HG02840 (cell line): ENCODE measurements around the gene PCBD1.

Experiments
- ATAC-seq: cut with Tn5 transposase; IDR thresholded peaks from one replicate; pipeline ENCODE4 v1.9.1; 2021; ENCODE audit warnings: mild to moderate bottlenecking, moderate library complexity, moderate number of reproducible peaks; ENCODE audit not compliant: unreplicated experiment, low FRiP score

Gene PCBD1

DNA sequence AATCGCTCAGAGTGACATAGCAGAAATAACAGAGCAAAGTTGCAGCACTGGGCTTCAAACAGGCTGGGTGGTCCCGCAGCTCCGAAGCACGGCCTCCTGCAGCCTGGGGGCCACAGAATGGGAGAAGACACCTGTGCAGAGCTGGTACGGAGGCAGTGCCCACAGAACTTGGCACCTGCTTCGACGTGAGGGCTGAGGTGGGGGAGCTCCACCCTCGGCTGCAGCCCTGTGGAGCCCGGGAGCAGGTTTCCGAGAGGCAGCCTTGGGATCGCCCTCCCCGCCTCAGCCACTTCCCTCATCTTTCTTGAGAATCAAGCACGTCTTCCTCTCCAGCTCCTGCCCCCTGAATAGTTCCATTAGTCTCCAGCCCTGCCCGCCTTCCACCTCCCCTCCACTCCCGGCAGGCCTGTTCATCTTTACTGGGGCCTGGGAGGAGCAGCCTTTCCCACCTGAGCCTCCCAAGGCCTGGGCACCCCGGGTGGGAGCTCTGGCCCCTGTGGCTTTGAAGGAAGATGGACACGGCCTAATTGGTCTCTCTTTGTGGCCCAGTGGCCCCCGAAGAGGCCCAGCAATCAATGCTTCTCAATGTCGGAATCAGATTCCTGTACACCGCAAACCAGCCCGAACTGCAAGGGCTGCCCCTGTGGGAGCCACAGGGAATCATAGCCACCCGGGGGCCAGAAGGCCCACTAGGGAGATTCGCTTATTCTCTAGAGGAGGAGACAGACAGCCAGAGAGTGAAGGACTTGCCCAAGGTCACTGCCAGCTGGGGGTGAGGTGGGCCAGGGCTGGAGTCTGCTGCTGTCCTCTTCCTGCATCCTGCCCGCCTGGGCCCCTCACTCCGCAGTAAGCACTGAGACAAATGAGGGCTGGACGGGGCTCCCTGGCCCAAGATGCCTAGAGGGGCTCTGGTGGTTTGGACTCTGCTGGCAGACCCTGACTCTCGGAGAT, 17.0 kb upstream of the PCBD1 start:
- no peak for ATAC-seq

GRCh38 chr10:70903262-70903921, 15.0 kb upstream of the PCBD1 start:
- ATAC-seq = no peak

DNA sequence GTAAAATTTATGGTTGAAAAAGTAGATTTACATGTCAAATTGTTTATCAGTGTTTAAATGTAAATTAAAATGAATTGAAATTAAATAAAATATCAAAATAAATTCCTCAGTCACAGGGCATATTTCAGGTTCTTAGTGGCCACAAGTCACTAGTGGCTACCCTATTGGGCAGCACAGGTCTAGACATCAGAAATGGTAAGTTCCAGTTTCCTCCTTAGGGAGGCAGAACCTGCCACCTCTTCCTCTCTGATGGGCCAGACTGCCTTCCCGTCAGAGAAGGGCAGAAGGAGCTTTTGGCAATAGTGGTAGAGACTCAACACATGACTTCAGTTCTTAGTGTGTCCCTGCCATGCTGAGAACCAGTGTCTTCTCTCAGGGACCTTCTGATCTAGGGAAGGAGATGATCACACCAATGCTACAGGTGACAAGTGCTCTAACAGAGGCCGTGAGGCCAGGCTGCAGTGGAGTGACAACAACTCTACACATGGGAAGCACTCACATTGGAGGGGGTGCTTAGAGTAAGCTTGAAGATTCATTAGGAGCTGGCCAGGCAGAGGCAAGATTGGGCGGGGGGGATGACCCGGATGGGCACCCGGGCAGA, 14.4 kb upstream of the PCBD1 start:
- no peak for ATAC-seq

DNA sequence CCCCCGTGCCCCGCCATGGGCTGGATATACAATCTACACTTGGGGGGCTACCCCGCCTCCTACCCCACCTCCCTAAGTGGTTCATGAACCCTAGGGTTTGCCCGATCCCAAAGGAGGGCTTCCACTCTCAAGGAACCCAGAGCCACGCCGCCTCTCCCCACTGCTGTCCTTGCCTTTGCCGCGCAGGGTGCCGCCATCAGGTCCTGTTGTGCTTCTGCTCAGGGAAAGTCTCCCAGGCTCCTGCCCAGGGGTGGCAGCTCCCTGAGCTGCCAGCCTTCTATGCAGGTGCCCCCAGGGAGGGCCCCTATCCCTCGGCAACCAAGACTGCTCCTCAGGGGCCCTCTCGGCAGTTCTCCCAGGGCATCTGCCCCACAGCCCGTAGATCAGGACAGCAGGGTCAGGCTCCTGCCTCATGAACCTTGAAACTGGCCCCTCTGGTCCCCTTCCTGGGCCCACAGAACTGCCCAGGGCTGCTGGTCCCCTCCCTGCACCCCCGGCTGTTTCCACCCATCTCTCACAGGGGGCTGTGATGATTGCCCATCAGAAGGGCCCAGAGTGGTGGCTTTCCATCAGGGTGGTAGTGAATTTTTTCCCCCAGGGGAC, 13.0 kb upstream of the PCBD1 start:
- ATAC-seq = no peak

GRCh38 chr10:70899096-70899495, 10.7 kb upstream of the PCBD1 start:
- no peak for ATAC-seq

DNA sequence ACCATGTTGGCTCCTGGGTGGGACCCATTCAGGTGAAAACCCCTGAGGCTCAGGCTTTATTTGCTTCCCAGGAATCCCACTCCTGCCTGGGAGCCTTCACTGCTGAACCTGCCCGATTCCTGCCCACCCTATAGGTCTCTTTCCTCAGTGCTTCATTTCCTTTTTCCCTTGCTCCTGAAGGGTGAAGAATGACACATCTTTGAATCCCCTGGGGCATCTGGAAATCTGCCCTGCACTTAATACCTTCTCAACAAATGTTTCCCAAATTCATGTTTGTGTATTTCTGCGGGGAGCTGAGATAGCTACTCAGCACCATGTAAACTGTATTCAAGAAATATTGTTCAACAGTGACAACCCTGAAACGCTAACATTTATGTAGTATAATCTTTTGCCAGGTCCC, 10.3 kb upstream of the PCBD1 start:
- no peak for ATAC-seq

- ATAC-seq = no peak
Measured at GRCh38 chr10:70896551-70896950, 8.2 kb upstream of the PCBD1 start.

- no peak for ATAC-seq
Measured at GRCh38 chr10:70894416-70894815, 6.1 kb upstream of the PCBD1 start.

DNA sequence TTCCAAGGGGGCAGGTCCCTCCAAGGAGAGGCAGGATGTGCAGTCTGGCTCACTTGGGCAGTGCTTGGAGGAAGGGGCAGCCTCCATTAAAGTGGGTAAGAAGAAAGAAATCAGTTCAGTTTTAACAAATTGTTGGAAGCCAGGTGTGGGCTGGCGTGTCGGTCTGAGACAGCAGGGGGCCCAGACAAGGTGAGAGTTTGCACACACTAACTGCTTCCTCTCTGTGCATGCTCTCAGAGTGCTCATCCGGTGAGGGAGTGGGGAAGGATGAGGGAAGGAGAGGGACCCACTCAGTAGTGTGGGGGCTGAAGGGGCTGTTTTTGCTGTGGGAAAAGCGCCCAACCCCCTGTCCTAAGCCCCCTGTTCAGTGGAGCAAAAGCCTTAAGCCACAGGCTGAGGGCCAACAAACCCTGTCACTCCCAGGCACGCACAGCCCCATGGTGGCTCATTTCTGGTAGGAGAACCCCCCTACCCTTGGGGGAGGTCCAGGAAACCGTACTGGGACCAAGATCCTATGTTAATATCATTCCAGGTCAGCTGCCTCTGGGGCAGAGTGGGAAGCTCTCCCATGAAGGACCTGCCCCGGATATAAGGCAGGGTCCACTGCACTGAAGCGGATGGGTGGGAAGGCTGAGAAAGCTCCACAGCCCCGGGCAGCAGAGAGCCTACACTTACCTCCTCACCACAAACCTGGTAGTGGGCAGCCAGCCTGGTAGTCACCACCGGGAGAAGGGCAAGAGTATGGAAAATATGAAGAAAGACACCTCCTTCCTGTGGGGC, 5.1 kb upstream of the PCBD1 start:
- no peak for ATAC-seq

DNA sequence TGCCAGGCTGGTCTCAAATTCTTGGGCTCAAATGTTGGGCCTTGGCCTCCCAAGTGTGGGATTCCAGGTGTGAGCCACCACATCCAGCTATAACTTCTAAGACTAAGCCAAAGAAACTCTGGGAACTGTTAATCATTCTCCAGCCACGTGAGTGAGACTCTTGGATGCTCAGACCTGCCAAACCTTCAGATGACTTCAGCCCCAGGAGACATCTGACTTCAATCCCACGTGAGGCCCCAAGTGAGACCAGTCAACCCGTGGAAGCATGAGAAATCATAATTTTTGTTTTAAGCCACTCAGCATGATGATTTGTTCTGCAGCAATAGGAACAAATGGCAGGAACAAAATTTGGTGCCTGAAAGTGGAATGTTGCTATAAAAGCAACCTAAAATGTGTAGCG, 4.3 kb upstream of the PCBD1 start:
- no peak for ATAC-seq

GRCh38 chr10:70891627-70892026, 3.3 kb upstream of the PCBD1 start:
- ATAC-seq = no peak

- ATAC-seq = no peak
Measured at GRCh38 chr10:70890917-70891431, 2.6 kb upstream of the PCBD1 start.

DNA sequence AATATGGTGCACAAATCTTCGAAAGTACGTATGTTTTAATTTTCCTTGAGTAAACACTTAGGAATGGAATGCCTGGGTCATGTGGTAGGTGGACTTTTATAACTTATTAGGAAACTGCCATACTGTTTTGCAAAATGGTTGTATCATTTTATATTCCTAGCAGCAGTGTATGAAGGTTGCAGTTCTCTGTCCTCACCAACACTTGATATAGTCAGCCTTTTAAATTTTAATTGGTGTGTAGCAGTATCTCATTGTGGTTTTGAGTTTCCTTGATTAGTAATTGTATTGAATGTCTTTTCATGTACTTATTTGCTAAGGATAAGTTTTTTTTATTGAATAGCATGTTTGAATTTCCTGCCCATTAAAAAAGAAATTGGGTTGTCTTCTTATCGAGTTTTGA, 926 bp upstream of the PCBD1 start:
- no peak for ATAC-seq

DNA sequence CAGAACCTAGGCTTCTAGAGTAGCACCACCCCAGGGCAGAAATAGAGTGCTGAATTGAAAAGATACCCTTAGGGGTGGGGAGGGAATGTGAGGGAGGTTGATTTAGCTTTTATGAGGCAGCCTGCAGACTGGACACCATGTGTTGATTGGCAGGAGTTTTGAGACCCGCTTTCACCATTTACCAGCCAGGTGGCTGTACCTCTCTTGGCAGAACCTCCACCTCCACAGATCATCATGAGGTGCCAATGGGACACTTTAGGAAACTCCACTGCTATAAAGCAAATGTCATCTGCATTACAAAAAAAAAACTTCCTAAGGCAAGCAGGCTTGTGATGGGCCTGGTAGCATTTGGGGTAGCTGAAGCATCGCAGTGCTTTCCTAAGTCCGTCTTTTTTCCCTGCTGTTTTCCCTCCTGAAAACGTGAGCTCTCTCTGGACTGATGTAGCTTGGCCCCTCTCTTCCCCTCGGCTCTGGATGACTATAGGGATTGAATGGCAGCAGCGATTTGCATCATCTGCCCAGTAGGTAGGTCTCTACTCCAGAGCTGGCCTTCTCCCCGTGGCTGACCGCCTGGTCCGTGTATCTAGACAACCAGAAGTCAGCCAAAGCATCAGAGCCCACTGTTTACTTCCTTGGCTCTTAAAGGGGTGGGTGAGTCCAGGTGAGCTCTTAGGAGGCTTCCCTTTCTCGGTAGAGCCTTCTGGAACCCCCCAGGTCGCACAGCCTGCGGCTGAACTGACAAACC, 1.3 kb downstream of the PCBD1 start:
- ATAC-seq = no peak

- ATAC-seq = no peak
Measured at GRCh38 chr10:70885931-70886903, 2.1 kb downstream of the PCBD1 start.

GRCh38 chr10:70885481-70885880, 2.9 kb downstream of the PCBD1 start:
- no peak for ATAC-seq

DNA sequence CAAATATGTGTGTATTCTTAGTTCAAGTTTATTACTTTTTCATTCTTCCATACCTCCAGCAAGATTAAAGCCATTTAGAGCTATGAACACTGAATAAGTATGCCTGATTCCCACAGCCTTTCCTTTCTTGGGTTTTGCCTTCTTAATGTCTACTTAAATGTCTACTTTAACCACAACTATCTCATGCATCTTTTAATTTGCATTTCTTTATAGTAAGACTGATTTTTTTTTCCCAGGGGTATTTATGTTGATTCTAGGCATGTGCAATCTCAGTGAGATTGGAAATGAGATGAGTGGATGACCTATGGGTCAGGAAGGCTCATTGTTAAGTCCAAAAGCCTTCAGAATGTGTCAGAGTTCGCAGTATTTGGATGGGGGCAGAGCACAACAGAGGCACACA, 3.6 kb downstream of the PCBD1 start:
- no peak for ATAC-seq

- ATAC-seq = no peak
Measured at GRCh38 chr10:70880077-70880534, 8.3 kb downstream of the PCBD1 start.
